HG03060 (cell line): ENCODE results near the gene SAP30BP.

ENCODE experiments used
- ATAC-seq: cut with Tn5 transposase; IDR thresholded peaks from one replicate; pipeline ENCODE4 v1.9.1; 2021; ENCODE audit warnings: low read depth, moderate number of reproducible peaks; ENCODE audit not compliant: unreplicated experiment

The SAP30BP gene

GRCh38 chr17:75754378-75755204, 87.5 kb downstream of the SAP30BP start:
- no peak for ATAC-seq

DNA sequence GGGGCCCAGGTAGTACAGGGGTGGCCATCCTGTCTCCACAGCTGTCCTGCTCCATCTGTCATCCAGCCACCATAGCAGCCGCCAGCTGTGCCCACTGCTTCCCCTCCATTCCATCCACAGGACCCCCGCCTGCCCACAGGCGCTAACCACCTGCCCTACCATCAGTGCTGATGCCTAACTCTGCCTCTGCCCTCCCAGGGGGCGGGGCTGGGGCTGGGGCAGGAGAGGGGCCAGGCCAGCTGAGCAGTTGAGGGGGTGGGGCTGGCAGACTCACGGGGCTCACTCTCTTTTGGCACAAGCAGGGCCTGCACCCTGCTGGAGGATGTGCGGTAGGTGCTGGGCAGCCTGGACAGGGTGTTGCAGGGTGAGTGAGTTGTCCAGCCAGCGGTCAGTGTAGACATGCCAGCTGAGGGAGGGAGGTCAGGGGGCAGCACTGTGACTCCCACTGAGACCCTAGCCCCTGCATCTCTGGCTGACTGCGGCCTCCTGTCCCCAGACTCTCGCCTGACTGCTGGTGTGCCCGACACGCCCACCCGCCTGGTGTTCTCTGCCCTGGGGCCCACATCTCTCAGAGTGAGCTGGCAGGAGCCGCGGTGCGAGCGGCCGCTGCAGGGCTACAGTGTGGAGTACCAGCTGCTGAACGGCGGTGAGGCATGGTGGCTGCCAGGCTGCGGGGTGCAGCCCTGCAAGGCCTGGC, 88.2 kb downstream of the SAP30BP start:
- ATAC-seq: no peak

DNA sequence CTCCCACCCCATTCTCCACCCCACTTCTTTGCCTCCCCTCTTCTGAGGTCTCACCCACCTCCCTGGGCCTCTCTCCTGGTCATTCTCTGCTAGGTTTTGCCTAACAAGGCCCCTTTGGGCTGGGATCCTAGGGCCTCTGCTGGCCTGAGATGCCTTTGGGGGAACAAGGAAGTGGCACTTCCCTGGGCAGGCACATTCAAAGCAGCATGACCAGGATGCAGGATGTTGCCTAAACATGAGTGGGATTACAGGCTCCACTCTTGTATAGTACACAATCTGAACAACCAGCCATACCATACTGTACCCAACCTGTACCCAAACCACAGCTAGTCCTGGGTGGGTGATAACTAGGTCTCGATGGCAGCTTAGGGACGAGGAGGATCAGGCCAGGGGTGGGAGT, 88.9 kb downstream of the SAP30BP start:
- ATAC-seq: no peak

DNA sequence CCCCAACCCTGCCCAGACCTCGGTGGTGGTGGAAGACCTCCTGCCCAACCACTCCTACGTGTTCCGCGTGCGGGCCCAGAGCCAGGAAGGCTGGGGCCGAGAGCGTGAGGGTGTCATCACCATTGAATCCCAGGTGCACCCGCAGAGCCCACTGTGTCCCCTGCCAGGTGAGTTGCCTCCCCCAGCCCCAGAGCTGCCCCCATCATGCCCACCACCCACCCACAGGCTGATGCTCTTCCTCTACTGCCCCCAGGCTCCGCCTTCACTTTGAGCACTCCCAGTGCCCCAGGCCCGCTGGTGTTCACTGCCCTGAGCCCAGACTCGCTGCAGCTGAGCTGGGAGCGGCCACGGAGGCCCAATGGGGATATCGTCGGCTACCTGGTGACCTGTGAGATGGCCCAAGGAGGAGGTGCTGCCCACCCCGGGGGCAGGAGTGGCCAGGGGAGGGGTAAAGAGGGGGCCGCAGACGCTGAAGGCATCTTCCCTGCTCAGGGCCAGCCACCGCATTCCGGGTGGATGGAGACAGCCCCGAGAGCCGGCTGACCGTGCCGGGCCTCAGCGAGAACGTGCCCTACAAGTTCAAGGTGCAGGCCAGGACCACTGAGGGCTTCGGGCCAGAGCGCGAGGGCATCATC, 89.4 kb downstream of the SAP30BP start:
- no peak for ATAC-seq

DNA sequence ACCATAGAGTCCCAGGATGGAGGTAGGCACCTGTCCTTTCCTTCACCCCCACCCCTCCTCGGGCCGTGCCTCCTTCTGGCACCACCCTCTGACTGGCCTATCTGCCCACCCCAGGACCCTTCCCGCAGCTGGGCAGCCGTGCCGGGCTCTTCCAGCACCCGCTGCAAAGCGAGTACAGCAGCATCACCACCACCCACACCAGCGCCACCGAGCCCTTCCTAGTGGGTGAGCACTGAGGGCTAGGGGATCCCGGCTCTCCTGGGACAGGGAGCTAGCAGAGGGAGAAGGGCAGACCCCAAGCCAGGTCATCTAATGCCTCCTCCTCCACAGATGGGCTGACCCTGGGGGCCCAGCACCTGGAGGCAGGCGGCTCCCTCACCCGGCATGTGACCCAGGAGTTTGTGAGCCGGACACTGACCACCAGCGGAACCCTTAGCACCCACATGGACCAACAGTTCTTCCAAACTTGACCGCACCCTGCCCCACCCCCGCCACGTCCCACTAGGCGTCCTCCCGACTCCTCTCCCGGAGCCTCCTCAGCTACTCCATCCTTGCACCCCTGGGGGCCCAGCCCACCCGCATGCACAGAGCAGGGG, 90.0 kb downstream of the SAP30BP start:
- ATAC-seq: no peak
